HepG2 (cell line): ENCODE measurements around the gene NTN3. TPM values are rescaled to one million over a fixed set of nuclear protein-coding genes. Genes with fewer than 3 reads are reported as not detected.
A peak's percentile ranks its signal among the peaks of the same experiment; 100 is the strongest.

ENCODE experiments used
- AGO2 ChIP-seq: fragments of 200-400 bp; formaldehyde crosslinking; optimal IDR thresholded peaks from 2 replicates; pipeline ENCODE3; 2017; ENCODE audit warnings: mild to moderate bottlenecking, low read depth, low read length, moderate library complexity
- ERF ChIP-seq: IDR thresholded peaks from 2 replicates; pipeline ENCODE4 v1.6.1; 2018; ENCODE audit warnings: missing biosample characterization, missing genetic modification reagents
- FOXC1 ChIP-seq: sonication (generic); formaldehyde crosslinking; IDR thresholded peaks from 2 replicates; pipeline ENCODE4 v1.8.0; 2022; ENCODE audit warnings: mild to moderate bottlenecking, missing genetic modification reagents, borderline replicate concordance
- FOXK1 ChIP-seq: sonication (generic); formaldehyde crosslinking; IDR thresholded peaks from 2 replicates; pipeline ENCODE4 v1.4.0; 2020; ENCODE audit warnings: low read depth, missing genetic modification reagents, borderline replicate concordance
- HDAC2 ChIP-seq: sonication (generic); formaldehyde crosslinking; IDR thresholded peaks from 2 replicates; pipeline ENCODE4 v1.4.0; 2020; ENCODE audit warnings: missing genetic modification reagents
- HNRNPK ChIP-seq: fragments of 200-400 bp; formaldehyde crosslinking; IDR thresholded peaks from 2 replicates; pipeline ENCODE4 v1.6.1; 2018; ENCODE audit warnings: low read length, low read depth, moderate library complexity, mild to moderate bottlenecking; ENCODE audit not compliant: poor library complexity, severe bottlenecking
- MBNL3 ChIP-seq: fragments of 250-450 bp; sonication (Bioruptor Pico); conservative IDR thresholded peaks from 2 replicates; pipeline ENCODE4 v1.8.0; 2022; ENCODE audit warnings: mild to moderate bottlenecking, inconsistent platforms
- NCOA1 ChIP-seq: sonication (generic); formaldehyde crosslinking; IDR thresholded peaks from 2 replicates; pipeline ENCODE4 v1.9.0; 2021; ENCODE audit warnings: missing genetic modification reagents
- REPIN1 ChIP-seq: sonication (generic); formaldehyde crosslinking; IDR thresholded peaks from 2 replicates; pipeline ENCODE4 v1.8.0; 2022; ENCODE audit warnings: missing genetic modification reagents, low read depth, mild to moderate bottlenecking, borderline replicate concordance
- XRCC5 ChIP-seq: fragments of 200-400 bp; formaldehyde crosslinking; optimal IDR thresholded peaks from 2 replicates; pipeline ENCODE3; 2017; ENCODE audit warnings: mild to moderate bottlenecking, low read length
- ZBTB7A ChIP-seq: sonication (generic); formaldehyde crosslinking; IDR thresholded peaks from 2 replicates; pipeline ENCODE4 v1.8.0; 2022; ENCODE audit warnings: mild to moderate bottlenecking, missing genetic modification reagents
- ZNF496 ChIP-seq: sonication (generic); formaldehyde crosslinking; IDR thresholded peaks from 2 replicates; pipeline ENCODE4 v1.8.1; 2023; ENCODE audit warnings: mild to moderate bottlenecking, moderate library complexity, missing genetic modification reagents; ENCODE audit not compliant: insufficient replicate concordance
- ZNF670 ChIP-seq: sonication (generic); formaldehyde crosslinking; IDR thresholded peaks from 2 replicates; pipeline ENCODE4 v1.8.0; 2022; ENCODE audit warnings: mild to moderate bottlenecking, missing genetic modification reagents, borderline replicate concordance
- ZNF747 ChIP-seq: sonication (generic); formaldehyde crosslinking; IDR thresholded peaks from 2 replicates; pipeline ENCODE4 v1.8.1; 2023; ENCODE audit warnings: missing genetic modification reagents, mild to moderate bottlenecking, borderline replicate concordance
- ZNF761 ChIP-seq: sonication (generic); formaldehyde crosslinking; conservative IDR thresholded peaks from 2 replicates; pipeline ENCODE4 v1.4.0; 2020; ENCODE audit warnings: mild to moderate bottlenecking, missing genetic modification reagents
- ZNF768 ChIP-seq: sonication (generic); formaldehyde crosslinking; IDR thresholded peaks from 2 replicates; pipeline ENCODE4 v1.4.0; 2020; ENCODE audit warnings: missing genetic modification reagents
- polyA plus RNA-seq, 8 experiments: library from polyadenylated mRNA; depleted of rRNA in 3 of 8; stranded (reverse) in 7 of 8; unstranded in 1 of 8; fragments of >200 nt; fragmentation: Illumina TruSeq in 4 of 8; extraction: Trizol in 4 of 8; gene quantifications; 2 replicates each; pipeline versions ENCODE4 v1.2.1 to v1.2.3, GENCODE V29; 2011 to 2016; ENCODE audit warnings: low read depth in 4 of 8, missing spikeins in 1 of 8, mixed read lengths in 1 of 8; ENCODE audit not compliant: insufficient read depth in 1 of 8
- total RNA-seq, 5 experiments: library from RNA; depleted of rRNA; stranded (reverse); fragments of >200 nt; fragmentation: Illumina TruSeq; extraction: Trizol; gene quantifications; 2 replicates each; pipeline ENCODE4 v1.2.3, GENCODE V29; 2016; ENCODE audit warnings: low read depth in 1 of 5
- TF ChIP-seq, protein P1 (sequence below): sonication (generic); formaldehyde crosslinking; IDR thresholded peaks from 2 replicates; pipeline ENCODE4 v1.4.0; 2020; ENCODE audit warnings: missing genetic modification reagents
- TF ChIP-seq, protein P2 (sequence below): IDR thresholded peaks from 2 replicates; pipeline ENCODE4 v1.6.1; 2012; ENCODE audit warnings: inconsistent platforms
- TF ChIP-seq, protein P3 (sequence below): sonication (generic); formaldehyde crosslinking; IDR thresholded peaks from 2 replicates; pipeline ENCODE4 v1.5.1; 2020; ENCODE audit warnings: mild to moderate bottlenecking, moderate library complexity, missing genetic modification reagents
- TF ChIP-seq, protein P4 (sequence below), 2 experiments: sonication (generic) in 1 of 2; formaldehyde crosslinking in 1 of 2; IDR thresholded peaks; 2 replicates each; pipeline versions ENCODE4 v1.4.0 to v1.6.1; 2018 to 2020; ENCODE audit warnings: missing genetic modification reagents in 2 of 2, borderline replicate concordance in 1 of 2, low read depth in 1 of 2, mild to moderate bottlenecking in 1 of 2, missing biosample characterization in 1 of 2

Gene NTN3
- total and polyA plus RNA-seq, 2 of the 13 experiments (the other 11 are each of a cell fraction or from before 2014, with no cell fraction given), result 0.09 to 0.20 TPM

DNA sequence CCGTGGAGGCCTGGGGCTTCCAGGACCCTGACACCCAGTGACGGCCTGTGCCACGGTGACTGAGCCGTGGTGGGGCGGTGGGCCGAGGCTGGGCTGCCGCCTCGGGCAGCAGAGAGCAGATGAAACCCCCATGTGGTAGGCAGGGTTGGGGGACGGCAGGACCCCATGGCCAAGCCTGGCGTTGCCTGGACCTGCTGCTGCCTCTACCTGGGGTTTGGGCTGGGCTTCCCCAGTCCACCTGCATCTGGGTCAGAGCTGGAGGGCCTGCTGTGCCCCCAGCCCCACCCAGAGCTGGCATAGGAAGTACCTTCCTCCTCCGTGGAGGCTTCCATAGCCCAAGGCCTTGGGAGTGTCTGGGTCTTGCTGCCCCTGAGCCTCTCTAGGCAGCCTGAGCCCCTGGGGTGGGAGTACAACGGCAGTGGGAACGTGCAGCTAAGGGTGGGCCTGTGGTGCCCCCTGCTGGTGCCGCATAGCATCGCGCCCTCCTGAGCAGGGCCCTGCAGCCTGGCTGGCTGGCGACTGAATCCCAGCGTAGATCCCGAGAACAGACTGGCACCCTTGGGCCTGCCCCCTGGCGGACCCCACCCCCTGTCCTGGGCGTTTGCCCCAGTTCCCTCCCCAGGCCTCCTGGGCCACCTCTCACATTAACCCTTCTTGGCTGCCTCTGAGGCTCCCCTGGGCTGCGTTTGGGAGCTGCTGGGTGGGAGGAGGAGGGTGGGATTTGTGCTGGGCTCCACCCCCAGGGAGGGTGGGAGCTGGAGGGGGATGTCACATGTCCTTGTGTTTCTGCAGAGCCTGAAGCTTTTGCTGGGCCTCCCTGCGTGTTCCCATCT, 30.0 kb downstream of the NTN3 start (continued):
- TF ChIP-seq, protein P1, sequence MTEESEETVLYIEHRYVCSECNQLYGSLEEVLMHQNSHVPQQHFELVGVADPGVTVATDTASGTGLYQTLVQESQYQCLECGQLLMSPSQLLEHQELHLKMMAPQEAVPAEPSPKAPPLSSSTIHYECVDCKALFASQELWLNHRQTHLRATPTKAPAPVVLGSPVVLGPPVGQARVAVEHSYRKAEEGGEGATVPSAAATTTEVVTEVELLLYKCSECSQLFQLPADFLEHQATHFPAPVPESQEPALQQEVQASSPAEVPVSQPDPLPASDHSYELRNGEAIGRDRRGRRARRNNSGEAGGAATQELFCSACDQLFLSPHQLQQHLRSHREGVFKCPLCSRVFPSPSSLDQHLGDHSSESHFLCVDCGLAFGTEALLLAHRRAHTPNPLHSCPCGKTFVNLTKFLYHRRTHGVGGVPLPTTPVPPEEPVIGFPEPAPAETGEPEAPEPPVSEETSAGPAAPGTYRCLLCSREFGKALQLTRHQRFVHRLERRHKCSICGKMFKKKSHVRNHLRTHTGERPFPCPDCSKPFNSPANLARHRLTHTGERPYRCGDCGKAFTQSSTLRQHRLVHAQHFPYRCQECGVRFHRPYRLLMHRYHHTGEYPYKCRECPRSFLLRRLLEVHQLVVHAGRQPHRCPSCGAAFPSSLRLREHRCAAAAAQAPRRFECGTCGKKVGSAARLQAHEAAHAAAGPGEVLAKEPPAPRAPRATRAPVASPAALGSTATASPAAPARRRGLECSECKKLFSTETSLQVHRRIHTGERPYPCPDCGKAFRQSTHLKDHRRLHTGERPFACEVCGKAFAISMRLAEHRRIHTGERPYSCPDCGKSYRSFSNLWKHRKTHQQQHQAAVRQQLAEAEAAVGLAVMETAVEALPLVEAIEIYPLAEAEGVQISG (CRISPR knock-in tag), result 0 out of 2 replicates have a peak, but pooled peaks have one; percentile 41
- no peak for TF ChIP-seq ZNF747 (CRISPR knock-in tag)
- TF ChIP-seq ERF (CRISPR knock-in tag), result peak; percentile 50; the same call in 1 of the 2 replicates
- TF ChIP-seq, protein P2, sequence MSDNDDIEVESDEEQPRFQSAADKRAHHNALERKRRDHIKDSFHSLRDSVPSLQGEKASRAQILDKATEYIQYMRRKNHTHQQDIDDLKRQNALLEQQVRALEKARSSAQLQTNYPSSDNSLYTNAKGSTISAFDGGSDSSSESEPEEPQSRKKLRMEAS, result 0 out of 2 replicates have a peak, but pooled peaks have one; percentile 4
- TF ChIP-seq ZNF768 (CRISPR knock-in tag), result no peak
- no peak for TF ChIP-seq HNRNPK
- 0 out of 2 replicates have a peak, but pooled peaks have one; percentile 55 for TF ChIP-seq NCOA1 (CRISPR knock-in tag)
- TF ChIP-seq HDAC2 (CRISPR knock-in tag), result peak; percentile 47; the same call in 1 of the 2 replicates
- TF ChIP-seq, protein P3, sequence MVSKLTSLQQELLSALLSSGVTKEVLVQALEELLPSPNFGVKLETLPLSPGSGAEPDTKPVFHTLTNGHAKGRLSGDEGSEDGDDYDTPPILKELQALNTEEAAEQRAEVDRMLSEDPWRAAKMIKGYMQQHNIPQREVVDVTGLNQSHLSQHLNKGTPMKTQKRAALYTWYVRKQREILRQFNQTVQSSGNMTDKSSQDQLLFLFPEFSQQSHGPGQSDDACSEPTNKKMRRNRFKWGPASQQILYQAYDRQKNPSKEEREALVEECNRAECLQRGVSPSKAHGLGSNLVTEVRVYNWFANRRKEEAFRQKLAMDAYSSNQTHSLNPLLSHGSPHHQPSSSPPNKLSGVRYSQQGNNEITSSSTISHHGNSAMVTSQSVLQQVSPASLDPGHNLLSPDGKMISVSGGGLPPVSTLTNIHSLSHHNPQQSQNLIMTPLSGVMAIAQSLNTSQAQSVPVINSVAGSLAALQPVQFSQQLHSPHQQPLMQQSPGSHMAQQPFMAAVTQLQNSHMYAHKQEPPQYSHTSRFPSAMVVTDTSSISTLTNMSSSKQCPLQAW (CRISPR knock-in tag), result 0 out of 2 replicates have a peak, but pooled peaks have one; percentile 48
- peak; percentile 81; the same call in 1 of the 2 replicates for TF ChIP-seq ZBTB7A
- peak; percentile 49 for TF ChIP-seq AGO2
- TF ChIP-seq FOXC1 (CRISPR knock-in tag), result 0 out of 2 replicates have a peak, but pooled peaks have one; percentile 40
- TF ChIP-seq FOXK1 (CRISPR knock-in tag), result peak; percentile 31; the same call in 1 of the 2 replicates
- peak; percentile 83 for TF ChIP-seq XRCC5
- no peak for TF ChIP-seq MBNL3 (CRISPR knock-in tag)
- TF ChIP-seq REPIN1 (CRISPR knock-in tag), result 0 out of 2 replicates have a peak, but pooled peaks have one; percentile 48
- peak; percentile 23; the same call in 1 of the 2 replicates for TF ChIP-seq ZNF670 (CRISPR knock-in tag)
- TF ChIP-seq ZNF761 (CRISPR knock-in tag), result no peak
- no peak for TF ChIP-seq ZNF496 (CRISPR knock-in tag)
- TF ChIP-seq, protein P4, sequence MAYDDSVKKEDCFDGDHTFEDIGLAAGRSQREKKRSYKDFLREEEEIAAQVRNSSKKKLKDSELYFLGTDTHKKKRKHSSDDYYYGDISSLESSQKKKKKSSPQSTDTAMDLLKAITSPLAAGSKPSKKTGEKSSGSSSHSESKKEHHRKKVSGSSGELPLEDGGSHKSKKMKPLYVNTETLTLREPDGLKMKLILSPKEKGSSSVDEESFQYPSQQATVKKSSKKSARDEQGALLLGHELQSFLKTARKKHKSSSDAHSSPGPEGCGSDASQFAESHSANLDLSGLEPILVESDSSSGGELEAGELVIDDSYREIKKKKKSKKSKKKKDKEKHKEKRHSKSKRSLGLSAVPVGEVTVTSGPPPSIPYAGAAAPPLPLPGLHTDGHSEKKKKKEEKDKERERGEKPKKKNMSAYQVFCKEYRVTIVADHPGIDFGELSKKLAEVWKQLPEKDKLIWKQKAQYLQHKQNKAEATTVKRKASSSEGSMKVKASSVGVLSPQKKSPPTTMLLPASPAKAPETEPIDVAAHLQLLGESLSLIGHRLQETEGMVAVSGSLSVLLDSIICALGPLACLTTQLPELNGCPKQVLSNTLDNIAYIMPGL (CRISPR knock-in tag; IDR thresholded peaks at IDR 0.05; ENCODE audit: borderline replicate concordance in 1 of 2, low read depth in 1 of 2), result peak in 1 of 2 experiments; percentile 60; a peak in 2 of 4 replicates
